HG03558 (cell line): ENCODE results near the gene CTXN1.

Experiments used
- ATAC-seq: cut with Tn5 transposase; IDR thresholded peaks from one replicate; pipeline ENCODE4 v1.9.1; 2021; ENCODE audit warnings: moderate number of reproducible peaks; ENCODE audit not compliant: unreplicated experiment; ENCODE audit errors: extremely low read depth

CTXN1 gene

DNA sequence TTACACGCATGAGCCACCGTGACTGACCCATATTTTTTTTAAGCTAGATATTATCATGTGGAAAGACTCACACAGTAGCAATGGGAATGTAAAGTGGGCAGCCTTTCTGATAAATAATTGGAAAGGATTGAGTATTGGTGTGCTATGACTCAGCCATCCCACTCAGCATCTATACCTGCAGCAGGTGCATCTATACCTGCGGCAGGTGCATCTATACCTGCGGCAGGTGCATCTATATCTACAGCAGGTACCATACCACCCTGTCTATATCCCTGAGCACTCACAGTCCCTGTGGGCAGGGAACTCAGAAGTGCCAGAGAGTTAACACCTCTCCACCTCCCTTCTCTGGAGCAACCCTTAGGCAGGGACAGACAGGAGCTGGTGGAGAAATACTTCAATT, 42.8 kb downstream of the CTXN1 start:
- ATAC-seq: no peak

- ATAC-seq: no peak
These were observed 44.0 kb downstream of the CTXN1 start for GRCh38 chr19:7881910-7882309.

GRCh38 chr19:7879836-7880235, 46.1 kb downstream of the CTXN1 start:
- ATAC-seq: no peak

DNA sequence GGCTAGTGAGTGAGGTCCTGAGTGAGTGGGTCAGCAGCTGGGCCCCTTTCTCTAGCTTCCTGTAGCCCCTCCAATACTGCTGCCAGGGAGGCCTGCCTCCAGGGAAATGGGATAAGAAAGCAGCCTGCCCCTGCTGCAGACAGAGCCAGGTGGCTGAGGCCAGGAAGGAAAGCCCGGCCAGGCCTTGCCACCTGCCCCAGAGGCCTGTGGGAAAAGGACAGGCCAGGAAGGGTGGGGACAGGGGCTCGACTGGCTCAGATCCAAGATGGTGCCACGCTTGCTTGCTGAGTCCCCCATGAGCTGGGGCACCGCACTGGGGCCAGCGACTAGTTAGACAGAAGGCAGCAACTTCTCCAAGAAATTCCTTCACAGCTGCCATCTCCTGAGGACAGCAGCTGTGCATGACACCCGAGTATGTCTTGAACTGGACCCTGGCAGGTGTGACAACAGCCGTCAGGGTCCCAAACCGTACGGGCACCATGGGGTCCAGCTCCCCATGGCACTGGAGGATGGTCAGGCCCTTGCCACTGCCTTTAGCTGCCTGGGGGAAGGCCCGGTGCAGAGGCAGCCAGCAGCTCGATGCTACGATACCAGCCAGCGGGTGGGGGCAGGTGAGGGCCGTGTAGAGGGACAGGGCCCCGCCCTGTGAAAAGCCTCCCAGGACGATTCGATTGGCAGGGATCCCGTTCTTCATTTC, 46.7 kb downstream of the CTXN1 start:
- ATAC-seq: no peak

GRCh38 chr19:7877249-7877836, 48.6 kb downstream of the CTXN1 start:
- ATAC-seq: no peak

GRCh38 chr19:7874897-7875273, 51.0 kb downstream of the CTXN1 start:
- no peak for ATAC-seq
